Epithelial cell of prostate (primary cell): ENCODE results near the gene ARHGAP25.

Source experiments
- DNase-seq: peaks from one replicate; pipeline ENCODE4 v3.0.0-alpha.2; 2011; ENCODE audit warnings: low read depth, low spot score
- H3K27ac ChIP-seq: fragments of 450-650 bp; 2 replicates; pipeline ENCODE4 v1.5.1; 2017; ENCODE audit warnings: mild to moderate bottlenecking

ARHGAP25 gene

DNA sequence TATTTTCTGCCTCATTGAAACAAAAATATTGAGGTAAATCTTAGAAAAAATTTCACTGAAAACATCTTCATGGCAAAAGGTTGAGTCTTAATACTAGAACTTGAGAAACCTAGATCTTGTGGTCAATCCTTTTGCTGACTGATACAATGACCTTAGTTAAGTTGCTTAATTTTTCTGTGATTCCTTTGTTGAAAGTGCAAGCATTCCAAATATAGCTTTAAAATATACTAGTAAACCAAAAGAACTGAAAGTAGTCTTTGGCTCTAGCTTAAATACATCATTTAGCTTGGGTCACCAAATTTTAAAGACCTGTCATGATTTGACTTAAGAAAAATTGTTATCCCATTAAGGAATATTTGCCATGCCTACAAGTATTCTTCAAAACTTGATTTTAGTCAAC, 119.9 kb downstream of the ARHGAP25 start:
- no peak overlapping the region for H3K27ac ChIP-seq
- DNase-seq: no peak

DNA sequence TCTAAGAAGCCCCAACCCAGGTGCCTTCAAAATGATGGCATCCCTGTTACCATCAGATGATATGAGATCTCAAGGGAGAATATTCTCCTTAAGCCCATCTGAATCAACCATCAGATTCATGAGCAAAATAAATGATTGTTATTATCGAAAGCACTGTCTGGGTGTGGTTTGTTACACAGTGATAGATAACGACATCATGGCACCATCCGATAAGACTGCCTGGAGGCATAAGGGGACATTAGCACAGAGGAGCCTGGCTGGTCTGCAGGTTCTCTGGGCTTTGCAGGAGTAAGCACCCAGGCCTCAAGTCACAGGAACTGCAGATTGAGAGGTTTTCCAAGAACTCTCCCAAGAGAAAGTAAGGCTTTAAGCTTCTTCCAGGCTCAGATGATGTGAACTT, 120.9 kb downstream of the ARHGAP25 start:
- no peak overlapping the region for H3K27ac ChIP-seq
- DNase-seq: no peak

DNA sequence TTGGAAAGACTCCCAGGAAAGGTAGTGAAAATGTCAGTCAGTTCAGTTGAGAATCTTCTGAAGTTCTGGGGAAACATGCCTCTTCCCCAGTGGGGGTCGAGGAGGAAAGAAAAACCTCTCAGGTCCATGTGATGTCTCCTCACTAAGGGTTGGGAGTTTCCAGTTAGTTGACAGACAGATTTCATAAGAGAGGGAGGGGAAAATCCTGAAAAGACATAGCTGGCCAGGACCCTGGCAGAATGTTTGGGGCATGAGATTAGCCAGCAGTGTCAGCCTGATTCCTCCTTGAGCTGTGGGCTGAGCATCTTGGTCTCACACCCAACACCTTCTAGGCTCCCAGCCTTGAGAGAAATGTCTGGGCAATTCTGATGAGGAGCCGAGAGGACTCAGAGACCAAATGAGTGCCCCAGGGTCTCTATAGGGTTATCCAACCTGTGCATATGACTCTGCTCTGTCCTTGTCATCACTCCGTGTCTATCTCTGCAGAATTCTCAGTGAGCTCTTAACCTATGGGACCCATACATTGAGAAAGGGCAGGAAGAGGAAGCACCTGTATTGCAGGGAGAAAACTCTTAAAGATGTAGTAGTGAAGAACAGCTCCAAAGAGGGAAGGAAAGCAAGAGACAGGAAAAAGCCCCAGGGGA, 122.7 kb downstream of the ARHGAP25 start:
- H3K27ac ChIP-seq: no peak overlapping the region
- DNase-seq: no peak

DNA sequence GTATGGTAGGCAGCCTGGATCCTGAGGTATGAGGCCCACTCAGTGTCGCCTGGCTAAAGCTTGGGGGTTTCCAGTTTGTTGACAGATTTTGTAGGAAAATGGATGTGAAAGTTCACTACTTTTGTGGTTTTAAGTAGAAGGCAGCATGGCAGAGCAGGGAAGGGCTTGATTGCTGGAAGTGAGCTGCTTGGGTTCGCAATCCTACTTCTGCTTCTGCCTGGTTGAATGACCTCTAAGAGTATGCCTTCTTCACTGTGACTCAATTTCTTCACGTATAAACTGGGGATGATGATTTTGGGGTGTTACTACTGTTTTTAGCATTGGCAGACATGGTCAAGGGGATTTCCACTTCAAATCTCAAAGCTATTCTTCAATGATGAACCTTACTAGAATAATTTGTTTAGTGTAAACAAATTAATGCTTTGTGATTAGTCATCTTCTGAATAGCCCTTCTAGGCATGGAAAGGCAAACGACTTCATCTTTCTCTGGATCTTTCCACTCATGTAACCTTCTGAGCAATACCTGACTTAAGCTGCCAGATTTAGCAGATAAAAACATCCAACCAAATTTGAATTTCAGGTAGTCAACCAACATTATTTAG, 123.3 kb downstream of the ARHGAP25 start:
- DNase-seq: no peak

DNA sequence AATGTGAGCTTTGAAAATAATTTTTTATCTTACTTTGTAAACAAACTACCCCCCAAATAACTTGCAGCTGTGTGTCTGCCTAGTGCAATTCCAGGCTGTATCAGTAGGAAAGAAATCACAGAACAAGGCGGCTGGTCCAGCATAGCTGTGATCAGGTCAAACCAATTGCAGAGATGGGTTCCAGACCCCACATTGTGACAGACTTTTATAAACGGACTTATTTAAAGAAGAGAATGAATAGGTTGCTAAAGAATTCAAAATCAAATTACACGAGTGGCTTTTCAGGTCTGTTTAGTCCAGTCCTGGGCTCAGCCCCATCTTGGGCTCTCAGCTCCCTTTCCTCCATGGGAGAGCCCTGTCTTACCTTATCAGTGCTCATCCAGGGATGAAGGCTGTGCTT, 125.5 kb downstream of the ARHGAP25 start:
- H3K27ac ChIP-seq: no peak overlapping the region
- no peak for DNase-seq

More for the DNA sequence above, 123.3 kb downstream of the ARHGAP25 start:
- no peak overlapping the region for H3K27ac ChIP-seq

DNA sequence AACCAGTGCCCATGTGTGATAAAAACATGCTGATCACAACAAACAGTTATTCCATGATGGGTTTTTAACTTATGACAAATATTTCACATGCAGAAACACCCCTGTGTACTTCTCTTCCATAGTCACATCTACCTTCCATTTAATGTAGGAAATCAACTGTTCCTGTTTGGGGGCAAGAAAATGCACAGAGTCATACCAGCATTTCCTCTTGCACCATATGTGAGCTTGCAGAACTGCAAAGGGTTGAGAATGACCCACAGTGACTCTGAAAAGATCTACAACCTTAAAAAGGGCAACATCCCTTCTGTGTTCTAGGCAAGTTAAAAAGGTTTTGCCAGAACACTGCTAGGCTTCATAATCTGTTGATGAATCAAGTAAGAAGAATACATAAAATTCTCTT, 126.7 kb downstream of the ARHGAP25 start:
- DNase-seq: no peak
- H3K27ac ChIP-seq: no peak overlapping the region

DNA sequence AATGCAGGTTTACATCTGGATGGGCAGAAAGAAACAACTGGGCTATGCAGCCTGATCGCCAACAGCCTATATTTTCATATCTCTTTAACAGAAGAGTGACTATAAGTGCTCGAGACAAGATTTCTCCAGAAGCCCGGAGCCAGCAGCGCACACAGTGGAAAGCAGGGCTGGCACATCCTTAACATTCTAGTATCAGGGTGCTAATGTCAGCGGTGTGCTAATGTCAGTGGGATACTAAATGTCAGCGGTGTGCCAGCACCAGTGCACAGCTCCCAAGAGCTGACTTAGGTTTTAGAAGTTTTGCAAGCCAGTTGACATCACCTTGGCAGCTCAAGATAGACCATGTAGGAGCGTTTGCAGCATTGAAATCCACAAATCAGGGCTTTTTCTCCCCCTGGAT, 128.3 kb downstream of the ARHGAP25 start:
- H3K27ac ChIP-seq: no peak overlapping the region

DNA sequence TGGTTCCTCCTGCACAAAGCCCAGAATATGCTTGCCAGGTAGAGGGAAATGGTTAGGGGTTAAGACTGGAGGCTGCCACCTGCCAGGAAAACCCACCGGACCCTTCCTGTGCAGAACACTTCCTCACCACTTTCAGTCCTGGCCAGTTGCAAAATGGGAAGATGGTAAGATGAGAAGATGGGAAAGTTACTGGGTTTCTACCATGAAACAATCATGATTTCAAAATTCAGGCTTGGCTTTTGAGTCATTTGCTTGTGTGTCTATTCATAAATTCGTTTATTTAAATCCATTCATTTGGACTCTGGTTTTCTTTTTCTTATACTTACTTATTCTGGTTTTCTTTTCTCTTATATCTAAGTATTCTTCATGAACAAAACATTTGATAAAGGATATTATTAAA, 129.4 kb downstream of the ARHGAP25 start:
- no peak for DNase-seq
- H3K27ac ChIP-seq: no peak overlapping the region

More for the DNA sequence above, 128.3 kb downstream of the ARHGAP25 start:
- DNase-seq: no peak

DNA sequence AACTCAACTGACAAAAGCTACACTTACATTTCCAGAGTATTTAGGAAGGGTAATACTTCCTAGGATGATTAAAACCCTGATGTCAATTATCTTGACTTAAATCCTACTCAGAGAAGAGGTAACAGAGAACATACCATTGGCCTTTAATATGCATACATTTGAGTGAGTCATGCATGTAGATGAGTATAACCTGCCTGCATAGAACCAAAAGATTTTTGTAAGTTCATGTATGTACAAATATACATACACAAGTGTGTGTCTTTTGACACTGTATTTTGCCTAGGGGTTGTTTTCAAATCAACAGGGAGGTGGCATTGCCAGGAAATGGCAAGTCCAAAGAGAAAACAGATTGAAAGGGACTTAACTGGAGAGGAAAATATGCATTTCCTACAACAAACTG, 130.5 kb downstream of the ARHGAP25 start:
- no peak for DNase-seq
- no peak overlapping the region for H3K27ac ChIP-seq

DNA sequence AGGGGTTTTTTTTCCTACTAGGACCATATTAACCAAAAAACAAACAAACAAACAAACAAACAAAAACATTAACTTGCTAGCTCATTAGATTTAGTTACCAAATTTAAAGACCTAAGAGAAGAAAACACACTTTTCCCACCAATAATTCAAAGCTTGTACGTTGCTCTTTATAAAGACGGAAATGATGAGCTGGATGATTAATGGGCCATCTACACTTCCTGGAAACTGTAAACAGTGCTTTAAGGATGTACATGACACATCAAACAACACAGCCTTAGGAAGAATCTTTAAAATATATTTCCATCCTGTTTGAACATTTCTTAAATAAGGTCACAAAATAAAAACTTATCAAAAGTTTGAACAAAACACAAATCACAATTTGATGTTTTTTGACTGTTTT, 135.6 kb downstream of the ARHGAP25 start:
- DNase-seq: no peak
- H3K27ac ChIP-seq: no peak overlapping the region

DNA sequence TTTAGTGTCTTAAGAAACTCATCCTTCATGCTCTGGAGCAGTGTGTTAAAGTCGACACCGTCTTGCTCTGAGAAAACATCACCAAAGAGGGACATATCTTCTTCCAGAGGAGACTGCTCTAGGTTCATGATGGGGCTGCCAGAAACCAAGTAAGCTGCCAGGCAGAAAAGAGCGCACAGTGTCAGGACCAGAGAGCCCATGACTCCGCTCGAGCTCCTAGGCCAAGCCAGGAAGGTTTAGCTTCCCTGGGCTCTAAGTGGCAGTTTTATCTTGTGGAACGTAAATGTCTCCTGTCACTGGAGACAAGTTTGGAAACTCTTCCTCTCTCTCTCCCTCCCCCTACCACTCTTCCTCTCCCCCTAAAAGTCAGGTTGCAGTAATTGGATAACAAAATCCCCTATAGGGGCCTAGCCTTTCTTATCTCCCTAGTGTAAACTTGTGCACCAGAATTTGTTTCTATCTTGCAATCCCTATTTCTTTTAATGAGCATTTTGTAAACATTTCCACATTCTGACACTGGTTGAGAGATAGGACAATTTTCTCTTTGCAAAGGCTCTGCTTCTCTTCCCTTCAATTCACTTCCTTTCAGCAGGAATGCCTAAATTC, 136.7 kb downstream of the ARHGAP25 start, which contains the start of gene BMP10:
Gene BMP10, minus strand, starts transcription at position 239 of the 606 bp plus-strand sequence. Its CDS starts 39 bp downstream, at position 200.
- no peak within 1 kb of the TSS for H3K27ac ChIP-seq
- DNase-seq: no peak
